ENCODE data around the gene ZNF225.

Gene ZNF225

DNA sequence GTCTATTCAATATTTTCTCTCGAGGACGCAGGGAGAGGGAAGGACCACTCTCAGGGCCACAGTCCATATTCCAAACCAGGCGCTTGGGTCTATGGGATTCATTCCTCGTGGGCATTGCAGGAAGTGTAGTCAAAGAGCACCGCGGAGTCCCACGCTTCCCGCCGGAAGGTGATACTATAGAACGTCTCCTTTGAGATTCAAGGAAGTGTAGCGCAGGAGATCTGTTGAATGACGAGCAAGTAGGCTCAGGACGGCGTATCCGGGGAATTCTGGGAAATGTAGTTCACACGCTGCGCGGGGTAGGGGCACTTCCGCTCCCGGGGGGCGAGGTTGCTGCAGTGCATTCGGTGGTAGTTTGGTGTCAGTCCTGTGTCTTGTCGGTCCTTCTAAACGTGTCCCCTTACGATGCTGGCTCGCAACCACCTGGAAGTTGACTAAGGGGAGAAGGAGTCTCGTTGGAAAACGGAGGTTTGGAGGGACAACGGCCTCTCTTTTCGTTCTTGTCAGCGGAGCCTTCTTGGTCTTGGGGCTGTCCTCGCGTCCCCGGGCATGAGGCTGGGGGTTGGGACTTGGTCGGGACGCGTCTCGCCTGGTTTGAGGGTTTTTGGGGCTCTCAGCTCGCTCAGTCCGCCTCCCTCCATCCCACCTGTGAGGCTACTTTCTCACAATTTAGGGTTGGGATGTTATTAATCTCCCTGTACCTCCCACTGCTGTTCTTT lies 41.2 kb upstream of the ZNF225 start, which contains the start of gene ZNF284:
Gene ZNF284, plus strand, starts transcription at position 336 of the 719 bp plus-strand sequence. CDS start 4,231 bp downstream, outside the sequence.
- Histone ChIP-seq H3K4me3 (ENCODE audit: low read length) (peak within 1 kb of the TSS; percentile 37), H3F3A (ENCODE audit: control insufficient read depth, insufficient read depth) (no peaks in the 10 kb centered on the region), H3K79me2 (ENCODE audit: control insufficient read depth, low read length) (no peaks in the 10 kb centered on the region), H3K27me3 (ENCODE audit: control insufficient read depth, low read length) (no peaks in the 10 kb centered on the region), H3K4me2 (ENCODE audit: low read length) (peak within 1 kb of the TSS; percentile 34), H3K9me2 (replicated peaks; ENCODE audit: control insufficient read depth, low read length) (no peaks in the 10 kb centered on the region), H3K9me3 (ENCODE audit: control insufficient read depth, insufficient read depth, low read length) (peaks cover 16% of the 10 kb centered on the region; the same call in 1 of the 2 replicates), H3K27ac (ENCODE audit: low read depth, low read length) (no peak within 1 kb of the TSS), H3K4me1 (ENCODE audit: control insufficient read depth, low read length) (no peaks in the 10 kb centered on the region), H4K20me1 (ENCODE audit: control insufficient read depth, insufficient read depth, low read depth, low read length) (no peaks in the 10 kb centered on the region), H3K36me3 (ENCODE audit: control insufficient read depth, low read length) (no peaks in the 10 kb centered on the region)
- no peak for TF ChIP-seq EZH2phosphoT487 (IDR thresholded peaks at IDR 0.05; ENCODE audit: borderline replicate concordance, low read length)
- TF ChIP-seq, protein P1, sequence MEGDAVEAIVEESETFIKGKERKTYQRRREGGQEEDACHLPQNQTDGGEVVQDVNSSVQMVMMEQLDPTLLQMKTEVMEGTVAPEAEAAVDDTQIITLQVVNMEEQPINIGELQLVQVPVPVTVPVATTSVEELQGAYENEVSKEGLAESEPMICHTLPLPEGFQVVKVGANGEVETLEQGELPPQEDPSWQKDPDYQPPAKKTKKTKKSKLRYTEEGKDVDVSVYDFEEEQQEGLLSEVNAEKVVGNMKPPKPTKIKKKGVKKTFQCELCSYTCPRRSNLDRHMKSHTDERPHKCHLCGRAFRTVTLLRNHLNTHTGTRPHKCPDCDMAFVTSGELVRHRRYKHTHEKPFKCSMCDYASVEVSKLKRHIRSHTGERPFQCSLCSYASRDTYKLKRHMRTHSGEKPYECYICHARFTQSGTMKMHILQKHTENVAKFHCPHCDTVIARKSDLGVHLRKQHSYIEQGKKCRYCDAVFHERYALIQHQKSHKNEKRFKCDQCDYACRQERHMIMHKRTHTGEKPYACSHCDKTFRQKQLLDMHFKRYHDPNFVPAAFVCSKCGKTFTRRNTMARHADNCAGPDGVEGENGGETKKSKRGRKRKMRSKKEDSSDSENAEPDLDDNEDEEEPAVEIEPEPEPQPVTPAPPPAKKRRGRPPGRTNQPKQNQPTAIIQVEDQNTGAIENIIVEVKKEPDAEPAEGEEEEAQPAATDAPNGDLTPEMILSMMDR (IDR thresholded peaks at IDR 0.05; ENCODE audit: low read depth, low read length, poor library complexity, severe bottlenecking) = no peak

DNA sequence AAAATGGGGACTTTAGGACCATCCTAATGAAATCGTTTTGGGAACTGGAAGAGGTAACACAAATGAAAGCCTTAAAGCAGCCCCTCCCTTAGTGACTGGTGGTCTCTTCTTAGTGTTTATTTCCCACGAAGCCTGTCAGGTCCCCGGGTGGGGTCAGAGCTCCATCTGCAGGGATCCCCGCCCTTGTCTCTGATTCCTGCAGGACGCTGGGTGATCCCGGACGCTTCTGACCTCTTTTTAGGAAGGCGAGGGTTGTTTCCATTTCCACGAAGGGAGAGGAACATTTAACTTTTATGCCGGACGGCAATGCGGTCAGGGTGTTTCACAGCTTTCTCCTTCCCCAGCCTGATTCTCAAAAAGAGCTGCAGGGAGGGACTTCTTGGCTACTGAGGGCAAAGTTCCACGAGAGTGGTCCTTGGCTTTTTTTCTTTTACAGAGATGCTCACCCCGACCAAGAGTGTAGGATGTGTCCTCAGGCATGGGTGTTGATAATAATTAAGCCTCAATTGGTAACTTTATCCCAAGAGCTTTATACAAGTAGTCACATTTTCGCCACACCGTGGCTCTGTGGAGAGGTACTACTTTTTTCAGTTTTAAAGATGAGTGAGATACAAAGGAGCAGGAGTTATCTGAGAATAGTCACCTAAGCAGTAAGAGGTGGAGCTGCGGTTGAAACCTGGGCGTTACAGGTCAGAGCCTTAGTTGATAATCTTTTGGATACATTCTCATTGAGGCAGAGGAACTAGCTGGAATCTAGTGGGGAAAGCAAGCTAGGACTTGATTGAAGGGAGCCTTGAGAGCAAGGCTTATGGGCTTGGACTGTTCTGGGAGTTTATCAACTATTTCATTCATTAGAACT lies 40.4 kb upstream of the ZNF225 start:
- peaks cover 13% of the 10 kb centered on the region; the same call in 1 of the 2 replicates for H3K9me3 ChIP-seq (ENCODE audit: control insufficient read depth, insufficient read depth, low read length)
- no peak overlapping the region for H3K4me2 ChIP-seq (ENCODE audit: low read length)
- no peaks in the 10 kb centered on the region for H3K4me1 ChIP-seq (ENCODE audit: control insufficient read depth, low read length)
- H3K27me3 ChIP-seq (ENCODE audit: control insufficient read depth, low read length) = no peaks in the 10 kb centered on the region
- H3K79me2 ChIP-seq (ENCODE audit: control insufficient read depth, low read length) = no peaks in the 10 kb centered on the region
- H3K9me2 ChIP-seq (replicated peaks; ENCODE audit: control insufficient read depth, low read length) = no peaks in the 10 kb centered on the region
- H3F3A ChIP-seq (ENCODE audit: control insufficient read depth, insufficient read depth) = no peaks in the 10 kb centered on the region
- no peaks in the 10 kb centered on the region for H4K20me1 ChIP-seq (ENCODE audit: control insufficient read depth, insufficient read depth, low read depth, low read length)
- H3K4me3 ChIP-seq (ENCODE audit: low read length) = no peak overlapping the region
- no peak for TF ChIP-seq EZH2phosphoT487 (IDR thresholded peaks at IDR 0.05; ENCODE audit: borderline replicate concordance, low read length)
- TF ChIP-seq, protein P1 (IDR thresholded peaks at IDR 0.05; ENCODE audit: low read depth, low read length, poor library complexity, severe bottlenecking) = no peak
- no peaks in the 10 kb centered on the region for H3K36me3 ChIP-seq (ENCODE audit: control insufficient read depth, low read length)
- H3K27ac ChIP-seq (ENCODE audit: low read depth, low read length) = no peak overlapping the region

DNA sequence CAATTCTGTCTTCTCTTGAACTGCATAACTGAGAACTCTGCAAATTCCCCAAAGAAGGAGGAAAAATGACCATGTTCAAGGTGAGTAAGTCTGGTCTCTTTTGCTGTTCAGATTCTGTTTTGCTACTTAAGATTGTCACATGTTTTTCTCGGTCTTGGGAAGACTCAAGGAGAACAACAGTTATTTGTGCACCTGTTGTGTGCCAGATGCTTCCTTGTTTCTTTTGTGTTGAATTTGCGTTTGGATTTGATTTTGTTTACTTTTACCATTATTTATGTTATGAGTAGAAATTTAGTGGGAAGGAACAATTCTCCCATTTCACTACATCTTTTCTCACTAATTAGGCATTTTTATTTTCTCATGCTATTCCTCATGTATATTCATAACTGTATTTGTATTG lies 36.9 kb upstream of the ZNF225 start:
- peaks cover 13% of the 10 kb centered on the region; the same call in 1 of the 2 replicates for H3K9me3 ChIP-seq (ENCODE audit: control insufficient read depth, insufficient read depth, low read length)
- TF ChIP-seq, protein P1 (IDR thresholded peaks at IDR 0.05; ENCODE audit: low read depth, low read length, poor library complexity, severe bottlenecking) = no peak
- no peak for TF ChIP-seq EZH2phosphoT487 (IDR thresholded peaks at IDR 0.05; ENCODE audit: borderline replicate concordance, low read length)

More for the DNA sequence above, 36.9 kb upstream of the ZNF225 start:
- H3K79me2 ChIP-seq (ENCODE audit: control insufficient read depth, low read length) = no peaks in the 10 kb centered on the region
- no peaks in the 10 kb centered on the region for H3K4me1 ChIP-seq (ENCODE audit: control insufficient read depth, low read length)
- no peaks in the 10 kb centered on the region for H3K27me3 ChIP-seq (ENCODE audit: control insufficient read depth, low read length)
- H4K20me1 ChIP-seq (ENCODE audit: control insufficient read depth, insufficient read depth, low read depth, low read length) = no peaks in the 10 kb centered on the region
- H3K27ac ChIP-seq (ENCODE audit: low read depth, low read length) = no peak overlapping the region
- no peaks in the 10 kb centered on the region for H3K9me2 ChIP-seq (replicated peaks; ENCODE audit: control insufficient read depth, low read length)
- no peaks in the 10 kb centered on the region for H3F3A ChIP-seq (ENCODE audit: control insufficient read depth, insufficient read depth)
- H3K36me3 ChIP-seq (ENCODE audit: control insufficient read depth, low read length) = no peaks in the 10 kb centered on the region
- no peak overlapping the region for H3K4me2 ChIP-seq (ENCODE audit: low read length)
- no peak overlapping the region for H3K4me3 ChIP-seq (ENCODE audit: low read length)
